Tibial nerve (tissue), 4 donors: ENCODE results near the gene C1QTNF9B.
"Not testable (repeated sequence)": the region's sequence is repeated elsewhere in the genome, so short reads cannot be mapped to it uniquely, and the experiment has no call there.

ENCODE experiments used
- CTCF ChIP-seq, 5 experiments: fragments of 200-600 bp in 3 of 5; fragments of 450-650 bp in 2 of 5; sonication (generic) in 3 of 5; IDR thresholded peaks; one replicate each; pipeline ENCODE4 v1.5.1; 2016 to 2019; ENCODE audit warnings: antibody characterized with exemption in 5 of 5, mild to moderate bottlenecking in 3 of 5, moderate library complexity in 2 of 5
- EP300 ChIP-seq, 2 donors: sonication (generic); formaldehyde crosslinking; IDR thresholded peaks; one replicate each; pipeline ENCODE4 v1.6.1; 2017; ENCODE audit warnings: antibody characterized with exemption in 2 of 2, mild to moderate bottlenecking in 1 of 2

GRCh38 chr13:23880493-23881401 is 16.6 kb downstream of the C1QTNF9B start:
- not testable (repeated sequence) for TF ChIP-seq EP300, CTCF (IDR thresholded peaks at IDR 0.05)
